ENCODE results near the gene CPLANE2. TPM values are rescaled to one million over a fixed set of nuclear protein-coding genes. Genes with fewer than 3 reads are reported as not detected.
A peak's percentile ranks its signal among the peaks of the same experiment; 100 is the strongest.

CPLANE2 gene
- total RNA-seq, 1 experiment from 2014 or later, result 4.5 TPM

DNA sequence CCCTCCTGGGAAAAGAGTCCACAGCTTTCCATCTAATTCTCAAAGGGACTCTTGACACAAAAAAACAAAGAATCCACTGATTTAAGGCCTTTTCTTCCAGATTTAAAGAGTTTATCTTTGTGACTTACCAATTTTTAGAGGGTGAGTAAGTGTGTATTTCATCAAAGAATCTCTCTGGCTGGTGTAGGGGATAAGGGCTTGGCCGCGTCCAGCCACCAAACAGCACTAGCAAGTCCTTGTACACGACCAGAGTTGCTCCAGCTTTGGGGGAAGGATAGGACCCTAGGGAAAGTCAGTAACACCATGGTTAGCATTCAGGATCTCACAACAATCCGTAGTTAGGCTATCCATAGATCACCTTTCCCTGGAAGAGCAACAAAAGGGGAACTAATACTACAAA is 19.5 kb upstream of the CPLANE2 start:
- no TSS peak for BruUV-seq (replicated peaks)
- H2AFZ ChIP-seq, result no peak overlapping the region
- H3K27me3 ChIP-seq (ENCODE audit: insufficient read depth, low read depth), result no peaks in the 10 kb centered on the region
- intact Hi-C loops (cut with micrococcal nuclease; ENCODE audit: unreplicated experiment), result no loop called here
- CTCF ChIA-PET, result no interaction called here
- DNase-seq, result no peak
- H3K4me3 ChIP-seq, result no peak overlapping the region
- no peaks in the 10 kb centered on the region for H3K9me3 ChIP-seq (ENCODE audit: insufficient read depth, low read depth)
- no peaks in the 10 kb centered on the region for H3K36me3 ChIP-seq (ENCODE audit: low read depth)
- H3K79me2 ChIP-seq (ENCODE audit: low read depth), result no peaks in the 10 kb centered on the region
- TF ChIP-seq, protein P1, sequence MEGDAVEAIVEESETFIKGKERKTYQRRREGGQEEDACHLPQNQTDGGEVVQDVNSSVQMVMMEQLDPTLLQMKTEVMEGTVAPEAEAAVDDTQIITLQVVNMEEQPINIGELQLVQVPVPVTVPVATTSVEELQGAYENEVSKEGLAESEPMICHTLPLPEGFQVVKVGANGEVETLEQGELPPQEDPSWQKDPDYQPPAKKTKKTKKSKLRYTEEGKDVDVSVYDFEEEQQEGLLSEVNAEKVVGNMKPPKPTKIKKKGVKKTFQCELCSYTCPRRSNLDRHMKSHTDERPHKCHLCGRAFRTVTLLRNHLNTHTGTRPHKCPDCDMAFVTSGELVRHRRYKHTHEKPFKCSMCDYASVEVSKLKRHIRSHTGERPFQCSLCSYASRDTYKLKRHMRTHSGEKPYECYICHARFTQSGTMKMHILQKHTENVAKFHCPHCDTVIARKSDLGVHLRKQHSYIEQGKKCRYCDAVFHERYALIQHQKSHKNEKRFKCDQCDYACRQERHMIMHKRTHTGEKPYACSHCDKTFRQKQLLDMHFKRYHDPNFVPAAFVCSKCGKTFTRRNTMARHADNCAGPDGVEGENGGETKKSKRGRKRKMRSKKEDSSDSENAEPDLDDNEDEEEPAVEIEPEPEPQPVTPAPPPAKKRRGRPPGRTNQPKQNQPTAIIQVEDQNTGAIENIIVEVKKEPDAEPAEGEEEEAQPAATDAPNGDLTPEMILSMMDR (conservative IDR thresholded peaks at IDR 0.05), result no peak
- TF ChIP-seq EZH2 (IDR thresholded peaks at IDR 0.05; ENCODE audit: low read depth), result no peak
- H3K4me2 ChIP-seq, result no peak overlapping the region
- H3F3A ChIP-seq (ENCODE audit: insufficient read depth, low read depth), result no peaks in the 10 kb centered on the region
- POLR2A ChIA-PET (ENCODE audit: unreplicated experiment), result no interaction called here
- H3K27ac ChIP-seq, result no peak overlapping the region
- no peaks in the 10 kb centered on the region for H3K9me2 ChIP-seq (ENCODE audit: insufficient read depth)
- no peaks in the 10 kb centered on the region for H4K20me1 ChIP-seq (ENCODE audit: insufficient read depth)
- H3K4me1 ChIP-seq (replicated peaks; ENCODE audit: insufficient read depth), result 0 out of 2 replicates have a peak, but pooled peaks cover 6% of the 10 kb centered on the region

DNA sequence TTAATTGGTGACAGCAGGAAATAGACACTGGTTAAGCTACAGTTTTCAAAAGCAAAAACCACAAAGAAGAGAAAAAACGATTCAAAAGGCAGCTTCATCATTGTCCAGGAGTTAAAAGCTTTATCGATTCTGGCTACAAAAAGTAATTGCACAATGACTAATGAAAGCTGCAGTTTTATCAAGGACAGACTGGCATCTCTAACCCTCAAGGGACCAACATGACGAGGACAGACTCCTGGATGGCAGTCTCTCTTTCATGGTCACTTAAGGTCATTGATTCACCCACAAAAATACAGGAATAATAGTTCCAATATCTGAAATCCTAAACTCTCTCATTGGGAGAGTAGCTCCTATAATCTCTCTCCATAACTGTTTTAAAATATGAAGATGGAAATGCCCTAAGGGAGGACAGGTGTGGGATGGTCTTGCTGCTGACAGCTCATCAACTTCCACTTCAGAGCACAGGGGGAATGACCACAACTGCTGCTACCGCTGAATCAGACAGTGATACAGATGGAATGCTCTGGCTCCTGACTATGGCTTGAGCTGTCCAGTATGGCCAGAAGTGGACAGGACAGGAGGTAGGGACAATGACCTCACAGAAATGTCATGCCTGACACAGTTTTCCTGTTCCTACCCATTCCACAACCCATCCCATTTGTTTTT is 17.4 kb upstream of the CPLANE2 start:
- intact Hi-C loops (cut with micrococcal nuclease; ENCODE audit: unreplicated experiment), result no loop called here
- Histone ChIP-seq H3K27me3 (ENCODE audit: insufficient read depth, low read depth) (no peaks in the 10 kb centered on the region), H3K4me3 (no peak overlapping the region), H2AFZ (no peak overlapping the region), H4K20me1 (ENCODE audit: insufficient read depth) (no peaks in the 10 kb centered on the region), H3K9me2 (ENCODE audit: insufficient read depth) (no peaks in the 10 kb centered on the region), H3K79me2 (ENCODE audit: low read depth) (no peaks in the 10 kb centered on the region), H3K27ac (no peak overlapping the region), H3K9me3 (ENCODE audit: insufficient read depth, low read depth) (no peaks in the 10 kb centered on the region), H3F3A (ENCODE audit: insufficient read depth, low read depth) (peaks cover 3% of the 10 kb centered on the region; the same call in 1 of the 2 replicates), H3K4me1 (replicated peaks; ENCODE audit: insufficient read depth) (0 out of 2 replicates have a peak, but pooled peaks cover under 1% of the 10 kb centered on the region), H3K36me3 (ENCODE audit: low read depth) (no peaks in the 10 kb centered on the region; the same call in 1 of the 2 replicates), H3K4me2 (no peak overlapping the region)
- ChIA-PET POLR2A (ENCODE audit: unreplicated experiment) (no interaction called here), CTCF (no interaction called here)
- peak; percentile 14 to 57 for DNase-seq
- TF ChIP-seq, protein P1 (conservative IDR thresholded peaks at IDR 0.05), result no peak
- no peak for TF ChIP-seq EZH2 (IDR thresholded peaks at IDR 0.05; ENCODE audit: low read depth)
- BruUV-seq (replicated peaks), result no TSS peak

DNA sequence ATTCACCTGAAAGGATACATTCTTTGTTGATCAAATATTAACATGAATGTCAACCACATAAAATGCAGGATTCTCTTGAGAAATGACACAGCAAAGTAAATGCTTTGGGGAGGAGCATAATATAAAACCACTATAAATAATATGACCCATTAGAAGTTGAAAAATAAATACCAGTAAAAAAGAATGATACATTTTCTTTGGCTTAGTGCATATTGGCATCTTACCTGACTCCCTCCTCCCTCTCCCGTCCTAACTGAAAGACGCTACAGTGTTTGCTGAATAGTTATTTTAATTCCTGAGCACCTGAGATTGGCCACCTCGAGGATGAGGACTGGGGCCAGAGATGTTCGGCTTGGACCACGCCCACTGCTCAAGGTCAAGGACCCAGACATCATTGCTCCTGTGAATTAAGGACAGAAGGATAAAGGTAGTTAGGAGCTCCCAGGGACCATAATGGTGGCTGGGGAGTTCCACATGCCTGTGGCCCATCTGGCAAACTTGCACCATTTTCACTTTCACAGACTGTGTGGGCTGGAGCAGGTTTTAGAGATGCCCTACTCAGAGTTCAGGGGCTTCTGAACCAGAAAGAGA is 16.4 kb upstream of the CPLANE2 start:
- no peaks in the 10 kb centered on the region for H3K79me2 ChIP-seq (ENCODE audit: low read depth)
- peaks cover 10% of the 10 kb centered on the region for H3K4me1 ChIP-seq (replicated peaks; ENCODE audit: insufficient read depth)
- intact Hi-C loops (cut with micrococcal nuclease; ENCODE audit: unreplicated experiment), result no loop called here
- no peaks in the 10 kb centered on the region for H3K27me3 ChIP-seq (ENCODE audit: insufficient read depth, low read depth)
- TF ChIP-seq, protein P1 (conservative IDR thresholded peaks at IDR 0.05), result no peak
- TF ChIP-seq EZH2 (IDR thresholded peaks at IDR 0.05; ENCODE audit: low read depth), result no peak
- CTCF ChIA-PET, result no interaction called here
- no peaks in the 10 kb centered on the region for H4K20me1 ChIP-seq (ENCODE audit: insufficient read depth)
- H3K4me3 ChIP-seq, result no peak overlapping the region
- no peak overlapping the region for H3K4me2 ChIP-seq
- no peak overlapping the region for H3K27ac ChIP-seq
- no peaks in the 10 kb centered on the region for H3K9me3 ChIP-seq (ENCODE audit: insufficient read depth, low read depth)
- H3F3A ChIP-seq (ENCODE audit: insufficient read depth, low read depth), result peaks cover 8% of the 10 kb centered on the region; the same call in 1 of the 2 replicates
- BruUV-seq (replicated peaks), result no TSS peak
- POLR2A ChIA-PET (ENCODE audit: unreplicated experiment), result no interaction called here
- DNase-seq, result no peak
- no peaks in the 10 kb centered on the region; the same call in 1 of the 2 replicates for H3K36me3 ChIP-seq (ENCODE audit: low read depth)
- H3K9me2 ChIP-seq (ENCODE audit: insufficient read depth), result no peaks in the 10 kb centered on the region
- no peak overlapping the region for H2AFZ ChIP-seq
